GM21526 (cell line): ENCODE results near the gene MILR1.

Experiments used
- ATAC-seq: cut with Tn5 transposase; IDR thresholded peaks from one replicate; pipeline ENCODE4 v1.9.1; 2021; ENCODE audit warnings: moderate library complexity; ENCODE audit not compliant: unreplicated experiment, low FRiP score

MILR1 gene

GRCh38 chr17:64500487-64500859, 51.6 kb downstream of the MILR1 start:
- no peak for ATAC-seq

GRCh38 chr17:64500862-64501765, 52.2 kb downstream of the MILR1 start:
- no peak for ATAC-seq

- ATAC-seq = no peak
Observed at GRCh38 chr17:64502021-64502420, 53.1 kb downstream of the MILR1 start.

GRCh38 chr17:64502809-64503208, 53.9 kb downstream of the MILR1 start:
- no peak for ATAC-seq

GRCh38 chr17:64503341-64503740, 54.4 kb downstream of the MILR1 start:
- ATAC-seq = no peak

- ATAC-seq = no peak
Observed at GRCh38 chr17:64503821-64504768, 55.2 kb downstream of the MILR1 start.

GRCh38 chr17:64504769-64505339, 55.9 kb downstream of the MILR1 start:
- no peak for ATAC-seq

- ATAC-seq = no peak
Observed at GRCh38 chr17:64505340-64506200, 56.7 kb downstream of the MILR1 start.

- peak; percentile 59 for ATAC-seq
Observed at GRCh38 chr17:64506201-64506575, 57.3 kb downstream of the MILR1 start, which contains the start of gene DDX5. Gene DDX5 (minus strand): TSS chr17:64506289. CDS start chr17:64506119, 170 bp downstream.

- peak; percentile 57 for ATAC-seq
Observed at GRCh38 chr17:64506576-64507412, 57.9 kb downstream of the MILR1 start, which contains the start of gene CEP95. Gene CEP95 (plus strand): TSS chr17:64506977. CDS start chr17:64507098, 121 bp downstream.

GRCh38 chr17:64507413-64507782, 58.5 kb downstream of the MILR1 start:
- ATAC-seq = peak; percentile 17

- ATAC-seq = no peak
Observed at GRCh38 chr17:64508683-64509082, 59.8 kb downstream of the MILR1 start.

GRCh38 chr17:64509179-64509578, 60.3 kb downstream of the MILR1 start:
- ATAC-seq = no peak

GRCh38 chr17:64515419-64515818, 66.5 kb downstream of the MILR1 start:
- no peak for ATAC-seq

GRCh38 chr17:64515829-64516228, 66.9 kb downstream of the MILR1 start:
- no peak for ATAC-seq
